A549 (cell line): ENCODE results near the gene TBCC.

Source experiments
- BCL3 ChIP-seq: fragments of >200 bp; sonication (Bioruptor Twin); formaldehyde crosslinking; IDR thresholded peaks from 3 replicates; pipeline ENCODE4 v1.6.1; 2016
- CHD4 ChIP-seq: fragments of 200-600 bp; sonication (generic); IDR thresholded peaks from 2 replicates; pipeline ENCODE4 v1.6.1; 2016; ENCODE audit warnings: antibody characterized with exemption, mild to moderate bottlenecking, borderline replicate concordance
- CTCF ChIP-seq: fragments of >200 bp; sonication (Bioruptor Twin); formaldehyde crosslinking; IDR thresholded peaks from 3 replicates; pipeline ENCODE4 v1.5.1; 2016
- ELK1 ChIP-seq: fragments of 150-350 bp; IDR thresholded peaks from 2 replicates; pipeline ENCODE4 v1.6.1; 2014; ENCODE audit warnings: low read depth, mild to moderate bottlenecking, low read length
- MAX ChIP-seq: IDR thresholded peaks from 2 replicates; pipeline ENCODE4 v1.6.1; 2012
- MYC ChIP-seq: IDR thresholded peaks from 2 replicates; pipeline ENCODE4 v1.6.1; 2012; ENCODE audit warnings: mild to moderate bottlenecking, inconsistent platforms, low read length, improper control_type of control experiment, borderline replicate concordance
- PHF8 ChIP-seq: fragments of 200-600 bp; sonication (generic); IDR thresholded peaks from 2 replicates; pipeline ENCODE4 v1.6.1; 2016; ENCODE audit warnings: low read depth, mild to moderate bottlenecking, antibody characterized with exemption, moderate library complexity, borderline replicate concordance
- POLR2A ChIP-seq: IDR thresholded peaks from 2 replicates; pipeline ENCODE4 v1.6.1; 2012; ENCODE audit warnings: mild to moderate bottlenecking, low read length
- RAD21 ChIP-seq, 2 experiments: fragments of >200 bp in 1 of 2; sonication (Bioruptor Twin) in 1 of 2; formaldehyde crosslinking in 1 of 2; IDR thresholded peaks in 1 of 2; conservative IDR thresholded peaks in 1 of 2; 2 replicates in 1 of 2; 3 replicates in 1 of 2; pipeline ENCODE4 v1.6.1; 2012 to 2018; ENCODE audit warnings: inconsistent platforms in 1 of 2
- RCOR1 ChIP-seq: fragments of 150-350 bp; IDR thresholded peaks from 2 replicates; pipeline ENCODE4 v1.6.1; 2014; ENCODE audit warnings: antibody characterized with exemption, low read length, low read depth
- RNF2 ChIP-seq: fragments of 200-600 bp; sonication (generic); IDR thresholded peaks from 2 replicates; pipeline ENCODE4 v1.6.1; 2016; ENCODE audit warnings: low read depth, mild to moderate bottlenecking, antibody characterized with exemption, moderate library complexity, borderline replicate concordance
- SMC3 ChIP-seq: fragments of >200 bp; sonication (Bioruptor Twin); formaldehyde crosslinking; IDR thresholded peaks from 3 replicates; pipeline ENCODE4 v1.6.1; 2018; ENCODE audit warnings: inconsistent platforms

- TF ChIP-seq RNF2, result no peak
- TF ChIP-seq CTCF, result no peak
- no peak for TF ChIP-seq MYC
- TF ChIP-seq RAD21 (conservative IDR thresholded peaks at IDR 0.05 in 1 of 2, IDR thresholded peaks at IDR 0.05 in 1 of 2), result no peak
- TF ChIP-seq CHD4, result no peak
- TF ChIP-seq POLR2A, result no peak
- no peak for TF ChIP-seq SMC3
- no peak for TF ChIP-seq RCOR1
- no peak for TF ChIP-seq MAX
- no peak for TF ChIP-seq ELK1
- TF ChIP-seq PHF8, result no peak
- TF ChIP-seq BCL3, result no peak
Observed at GRCh38 chr6:42795651-42796050, 49.7 kb upstream of the TBCC start.
